Panc1 (cell line): ENCODE data around the gene LIME1. TPM values are rescaled to one million over a fixed set of nuclear protein-coding genes. Genes with fewer than 3 reads are reported as not detected.

Source experiments
- ATAC-seq: fragments of 200-7000 bp; cut with Tn5 transposase; 2 replicates; pipeline ENCODE4 v1.9.1; 2020; ENCODE audit warnings: mild to moderate bottlenecking, moderate library complexity
- BruUV-seq: library from RNA; stranded (reverse); fragments of 400-500 nt; replicated peaks from 2 replicates; lab custom pipeline; 2021; lab: Mats Ljungman, UMichigan
- CTCF ChIA-PET: fragments of 300-600 bp; sonication (Branson Sonifier 250); formaldehyde crosslinking; loops from one replicate; lab custom pipeline; 2022; ENCODE audit warnings: antibody characterized with exemption; lab: Charles Lee
- POLR2A ChIA-PET: fragments of 300-600 bp; sonication (Branson Sonifier 250); formaldehyde crosslinking; loops from one replicate; lab custom pipeline; 2022; ENCODE audit warnings: antibody characterized with exemption; lab: Charles Lee
- DNase-seq: peaks from one replicate; pipeline ENCODE4 v3.0.0-alpha.2; 2010; ENCODE audit warnings: low read depth, low spot score
- H3K27ac ChIP-seq: 2 replicates; pipeline ENCODE4 v1.5.1; 2011; ENCODE audit warnings: mild to moderate bottlenecking, low read length, inconsistent platforms
- H3K27me3 ChIP-seq: fragments of 200-500 bp; sonication (Bioruptor generic); 2 replicates; pipeline ENCODE4 v1.6.0; 2014; ENCODE audit warnings: low read length, inconsistent platforms; ENCODE audit not compliant: control insufficient read depth, insufficient read depth
- H3K36me3 ChIP-seq: fragments of 200-500 bp; sonication (Bioruptor generic); 2 replicates; pipeline ENCODE4 v1.5.1; 2014; ENCODE audit warnings: inconsistent platforms, mild to moderate bottlenecking, low read length, moderate library complexity; ENCODE audit not compliant: control insufficient read depth, insufficient read depth
- H3K4me1 ChIP-seq: 2 replicates; pipeline ENCODE4 v1.5.1; 2011; ENCODE audit warnings: inconsistent platforms, mild to moderate bottlenecking, low read length, moderate library complexity; ENCODE audit not compliant: control insufficient read depth, insufficient read depth
- H3K4me3 ChIP-seq, 2 experiments: 2 replicates each; pipeline ENCODE4 v1.5.1; 2011 to 2012; ENCODE audit warnings: low read depth in 2 of 2, low read length in 2 of 2, mild to moderate bottlenecking in 2 of 2, inconsistent platforms in 1 of 2, moderate library complexity in 1 of 2
- H3K9me3 ChIP-seq: fragments of 200-500 bp; sonication (Bioruptor generic); 2 replicates; pipeline ENCODE4 v1.5.1; 2014; ENCODE audit warnings: low read depth, mild to moderate bottlenecking, inconsistent platforms, low read length, moderate library complexity; ENCODE audit not compliant: control insufficient read depth, insufficient read depth
- POLR2AphosphoS5 ChIP-seq: IDR thresholded peaks from 2 replicates; pipeline ENCODE4 v1.6.1; 2012; ENCODE audit warnings: mild to moderate bottlenecking, low read depth, low read length, moderate library complexity
- SIN3A ChIP-seq: IDR thresholded peaks from 2 replicates; pipeline ENCODE4 v1.6.1; 2012; ENCODE audit warnings: low read depth, mild to moderate bottlenecking, low read length, moderate library complexity, borderline replicate concordance; ENCODE audit not compliant: insufficient read depth
- TCF7L2 ChIP-seq: IDR thresholded peaks from 2 replicates; pipeline ENCODE4 v1.6.1; 2011; ENCODE audit warnings: mild to moderate bottlenecking, low read depth, low read length, inconsistent platforms
- in situ Hi-C: cut with HindIII; loops from 2 replicates; pipeline ENCODE4 v1.10.0; 2016; ENCODE audit warnings: low sequenced_read_pairs, low pct_unique_long_range_greater_than_20kb
- intact Hi-C: fragments of 100-400 bp; cut with micrococcal nuclease; formaldehyde crosslinking; loops from one replicate; pipeline ENCODE4 v1.10.0; 2022; ENCODE audit not compliant: unreplicated experiment
- total RNA-seq: library from RNA; stranded (reverse); gene quantifications from one replicate; pipeline ENCODE4 v1.2.1, GENCODE V29; 2021; ENCODE audit not compliant: unreplicated experiment
- TF ChIP-seq, protein P1 (sequence below): fragments of 450-650 bp; IDR thresholded peaks from 2 replicates; pipeline ENCODE4 v1.5.1; 2017; ENCODE audit warnings: mild to moderate bottlenecking
- TF ChIP-seq, protein P2 (sequence below), 2 experiments: IDR thresholded peaks; 2 replicates each; pipeline ENCODE4 v1.6.1; 2011 to 2012; ENCODE audit warnings: low read depth in 2 of 2, control low read depth in 1 of 2, low read length in 1 of 2, mild to moderate bottlenecking in 1 of 2, moderate library complexity in 1 of 2; ENCODE audit not compliant: insufficient read depth in 1 of 2

The LIME1 gene
- total RNA-seq, 1 experiment from 2014 or later: 15.2 TPM

DNA sequence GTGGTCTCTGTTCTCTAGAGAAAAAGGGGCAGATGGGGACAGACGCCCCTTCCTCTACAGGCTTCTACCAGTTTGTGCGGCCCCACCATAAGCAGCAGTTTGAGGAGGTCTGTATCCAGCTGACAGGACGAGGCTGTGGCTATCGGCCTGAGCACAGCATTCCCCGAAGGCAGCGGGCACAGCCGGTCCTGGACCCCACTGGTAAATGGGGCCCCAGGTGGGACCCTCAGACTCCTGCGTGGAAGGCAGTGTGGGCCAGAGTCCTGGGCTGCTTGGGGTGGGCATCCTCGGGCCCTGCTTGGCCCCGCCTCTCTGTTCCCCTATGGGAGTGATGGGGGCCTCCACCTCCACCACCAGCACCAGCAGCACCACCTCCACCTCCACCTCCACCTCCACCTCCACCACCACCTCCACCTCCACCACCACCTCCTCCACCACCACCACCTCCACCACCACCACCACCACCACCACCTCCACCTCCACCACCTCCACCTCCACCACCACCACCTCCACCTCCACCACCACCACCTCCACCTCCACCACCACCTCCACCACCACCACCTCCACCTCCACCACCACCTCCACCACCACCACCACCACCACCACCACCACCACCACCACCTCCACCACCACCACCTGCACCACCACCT lies 43.3 kb upstream of the LIME1 start:
- Histone ChIP-seq H3K36me3 (no peaks in the 10 kb centered on the region), H3K4me3 (no peak overlapping the region), H3K4me1 (peaks cover 28% of the 10 kb centered on the region), H3K27ac (no peak overlapping the region), H3K27me3 (no peaks in the 10 kb centered on the region), H3K9me3 (no peaks in the 10 kb centered on the region)
- ChIA-PET CTCF (no interaction called here), POLR2A (no interaction called here)
- intact Hi-C loops (no loop called here), in situ Hi-C loops (no loop called here)
- DNase-seq: no peak
- TF ChIP-seq, protein P1, sequence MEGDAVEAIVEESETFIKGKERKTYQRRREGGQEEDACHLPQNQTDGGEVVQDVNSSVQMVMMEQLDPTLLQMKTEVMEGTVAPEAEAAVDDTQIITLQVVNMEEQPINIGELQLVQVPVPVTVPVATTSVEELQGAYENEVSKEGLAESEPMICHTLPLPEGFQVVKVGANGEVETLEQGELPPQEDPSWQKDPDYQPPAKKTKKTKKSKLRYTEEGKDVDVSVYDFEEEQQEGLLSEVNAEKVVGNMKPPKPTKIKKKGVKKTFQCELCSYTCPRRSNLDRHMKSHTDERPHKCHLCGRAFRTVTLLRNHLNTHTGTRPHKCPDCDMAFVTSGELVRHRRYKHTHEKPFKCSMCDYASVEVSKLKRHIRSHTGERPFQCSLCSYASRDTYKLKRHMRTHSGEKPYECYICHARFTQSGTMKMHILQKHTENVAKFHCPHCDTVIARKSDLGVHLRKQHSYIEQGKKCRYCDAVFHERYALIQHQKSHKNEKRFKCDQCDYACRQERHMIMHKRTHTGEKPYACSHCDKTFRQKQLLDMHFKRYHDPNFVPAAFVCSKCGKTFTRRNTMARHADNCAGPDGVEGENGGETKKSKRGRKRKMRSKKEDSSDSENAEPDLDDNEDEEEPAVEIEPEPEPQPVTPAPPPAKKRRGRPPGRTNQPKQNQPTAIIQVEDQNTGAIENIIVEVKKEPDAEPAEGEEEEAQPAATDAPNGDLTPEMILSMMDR: no peak
- TF ChIP-seq, protein P2, sequence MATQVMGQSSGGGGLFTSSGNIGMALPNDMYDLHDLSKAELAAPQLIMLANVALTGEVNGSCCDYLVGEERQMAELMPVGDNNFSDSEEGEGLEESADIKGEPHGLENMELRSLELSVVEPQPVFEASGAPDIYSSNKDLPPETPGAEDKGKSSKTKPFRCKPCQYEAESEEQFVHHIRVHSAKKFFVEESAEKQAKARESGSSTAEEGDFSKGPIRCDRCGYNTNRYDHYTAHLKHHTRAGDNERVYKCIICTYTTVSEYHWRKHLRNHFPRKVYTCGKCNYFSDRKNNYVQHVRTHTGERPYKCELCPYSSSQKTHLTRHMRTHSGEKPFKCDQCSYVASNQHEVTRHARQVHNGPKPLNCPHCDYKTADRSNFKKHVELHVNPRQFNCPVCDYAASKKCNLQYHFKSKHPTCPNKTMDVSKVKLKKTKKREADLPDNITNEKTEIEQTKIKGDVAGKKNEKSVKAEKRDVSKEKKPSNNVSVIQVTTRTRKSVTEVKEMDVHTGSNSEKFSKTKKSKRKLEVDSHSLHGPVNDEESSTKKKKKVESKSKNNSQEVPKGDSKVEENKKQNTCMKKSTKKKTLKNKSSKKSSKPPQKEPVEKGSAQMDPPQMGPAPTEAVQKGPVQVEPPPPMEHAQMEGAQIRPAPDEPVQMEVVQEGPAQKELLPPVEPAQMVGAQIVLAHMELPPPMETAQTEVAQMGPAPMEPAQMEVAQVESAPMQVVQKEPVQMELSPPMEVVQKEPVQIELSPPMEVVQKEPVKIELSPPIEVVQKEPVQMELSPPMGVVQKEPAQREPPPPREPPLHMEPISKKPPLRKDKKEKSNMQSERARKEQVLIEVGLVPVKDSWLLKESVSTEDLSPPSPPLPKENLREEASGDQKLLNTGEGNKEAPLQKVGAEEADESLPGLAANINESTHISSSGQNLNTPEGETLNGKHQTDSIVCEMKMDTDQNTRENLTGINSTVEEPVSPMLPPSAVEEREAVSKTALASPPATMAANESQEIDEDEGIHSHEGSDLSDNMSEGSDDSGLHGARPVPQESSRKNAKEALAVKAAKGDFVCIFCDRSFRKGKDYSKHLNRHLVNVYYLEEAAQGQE (IDR thresholded peaks at IDR 0.05; ENCODE audit: insufficient read depth in 1 of 2, low read depth in 2 of 2, low read length in 1 of 2): no peak
- no peak for TF ChIP-seq POLR2AphosphoS5
- ATAC-seq: no peak
- no TSS peak for BruUV-seq

- no peaks in the 10 kb centered on the region for H3K9me3 ChIP-seq
- H3K4me3 ChIP-seq: no peak overlapping the region
- no peak for ATAC-seq
- no TSS peak for BruUV-seq
- CTCF ChIA-PET: no interaction called here
- no peaks in the 10 kb centered on the region for H3K36me3 ChIP-seq
- H3K4me1 ChIP-seq: peaks cover 35% of the 10 kb centered on the region
- H3K27ac ChIP-seq: no peak overlapping the region; the same call in 1 of the 2 replicates
- intact Hi-C loops: no loop called here
- DNase-seq: no peak
- H3K27me3 ChIP-seq: no peaks in the 10 kb centered on the region
- TF ChIP-seq TCF7L2: no peak
- no peak for TF ChIP-seq POLR2AphosphoS5
- TF ChIP-seq, protein P2 (IDR thresholded peaks at IDR 0.05; ENCODE audit: insufficient read depth in 1 of 2, low read depth in 2 of 2, low read length in 1 of 2): no peak
- TF ChIP-seq SIN3A: no peak
- TF ChIP-seq, protein P1: no peak
- POLR2A ChIA-PET: no interaction called here
- in situ Hi-C loops: no loop called here
Measured at GRCh38 chr20:63693733-63694583, 42.5 kb upstream of the LIME1 start.
